ENCODE data around the gene HBZ. TPM values are rescaled to one million over a fixed set of nuclear protein-coding genes. Genes with fewer than 3 reads are reported as not detected.
"Not testable (repeated sequence)": the region's sequence is repeated elsewhere in the genome, so short reads cannot be mapped to it uniquely, and the experiment has no call there.

Gene HBZ
- polyA plus RNA-seq, 3 donors = 0.98 to 3.1 (median 1.1) TPM

- not testable (repeated sequence) for DNase-seq (ENCODE audit: low read depth in 3 of 3, low spot score in 2 of 3)
Observed at GRCh38 chr16:163696-164095, 11.3 kb downstream of the HBZ start.

GRCh38 chr16:164134-164823, 11.8 kb downstream of the HBZ start:
- not testable (repeated sequence) for DNase-seq (ENCODE audit: low read depth in 3 of 3, low spot score in 2 of 3)

GRCh38 chr16:164827-165538, 12.5 kb downstream of the HBZ start:
- DNase-seq (ENCODE audit: low read depth in 3 of 3, low spot score in 2 of 3) = no peak

- no peak for DNase-seq (ENCODE audit: low read depth in 3 of 3, low spot score in 2 of 3)
Observed at GRCh38 chr16:165539-166374, 13.3 kb downstream of the HBZ start, which contains the start of gene HBM. Gene HBM, plus strand, starts transcription at chr16:165978. Its CDS starts 20 bp downstream, at chr16:165998.

GRCh38 chr16:166375-167121, 14.1 kb downstream of the HBZ start:
- no peak for DNase-seq (ENCODE audit: low read depth in 3 of 3, low spot score in 2 of 3)

GRCh38 chr16:167122-167690, 14.8 kb downstream of the HBZ start:
- no peak for DNase-seq (ENCODE audit: low read depth in 3 of 3, low spot score in 2 of 3)

- no peak for DNase-seq (ENCODE audit: low read depth in 3 of 3, low spot score in 2 of 3)
Observed at GRCh38 chr16:168424-168823, 16.0 kb downstream of the HBZ start.

GRCh38 chr16:169014-169413, 16.6 kb downstream of the HBZ start:
- no peak for DNase-seq (ENCODE audit: low read depth in 3 of 3, low spot score in 2 of 3)

GRCh38 chr16:170088-170507, 17.7 kb downstream of the HBZ start:
- not testable (repeated sequence) for DNase-seq (ENCODE audit: low read depth in 3 of 3, low spot score in 2 of 3)

- no peak for DNase-seq (ENCODE audit: low read depth in 3 of 3, low spot score in 2 of 3)
Observed at GRCh38 chr16:170788-171187, 18.3 kb downstream of the HBZ start.

GRCh38 chr16:172374-172941, 20.0 kb downstream of the HBZ start, which contains the start of gene HBA2:
Gene HBA2, plus strand, starts transcription at chr16:172876. Its CDS starts 37 bp downstream, at chr16:172913.
- DNase-seq (ENCODE audit: low read depth in 3 of 3, low spot score in 2 of 3) = not testable (repeated sequence)

- DNase-seq (ENCODE audit: low read depth in 3 of 3, low spot score in 2 of 3) = not testable (repeated sequence)
Observed at GRCh38 chr16:173211-173854, 20.9 kb downstream of the HBZ start.

GRCh38 chr16:173928-174769, 21.7 kb downstream of the HBZ start:
- DNase-seq (ENCODE audit: low read depth in 3 of 3, low spot score in 2 of 3) = not testable (repeated sequence)

GRCh38 chr16:175011-175949, 22.8 kb downstream of the HBZ start:
- DNase-seq (ENCODE audit: low read depth in 3 of 3, low spot score in 2 of 3) = no peak

- not testable (repeated sequence) for DNase-seq (ENCODE audit: low read depth in 3 of 3, low spot score in 2 of 3)
Observed at GRCh38 chr16:176006-176405, 23.6 kb downstream of the HBZ start.

GRCh38 chr16:176477-177382, 24.3 kb downstream of the HBZ start, which contains the start of gene HBA1:
Gene HBA1, plus strand, starts transcription at chr16:176680. Its CDS starts 37 bp downstream, at chr16:176717.
- not testable (repeated sequence) for DNase-seq (ENCODE audit: low read depth in 3 of 3, low spot score in 2 of 3)

Measured in right renal cortex interstitium (tissue), 3 donors.